NCI-H510A treated with DMSO at 0.1 percent for 48 hours (cell line): ENCODE data around the gene CPEB2.
"Not testable (repeated sequence)": the region's sequence is repeated elsewhere in the genome, so short reads cannot be mapped to it uniquely, and the experiment has no call there.

Experiments used
- DNase-seq: peaks from one replicate; lab custom pipeline; 2025; lab: John Stamatoyannopoulos, UW

The CPEB2 gene

GRCh38 chr4:15054541-15054940 is 52.3 kb downstream of the CPEB2 start:
- no peak for DNase-seq

GRCh38 chr4:15060213-15060612 is 57.9 kb downstream of the CPEB2 start:
- no peak for DNase-seq

GRCh38 chr4:15063341-15063740 is 61.1 kb downstream of the CPEB2 start:
- DNase-seq: no peak

GRCh38 chr4:15065516-15065915 is 63.2 kb downstream of the CPEB2 start:
- DNase-seq: no peak

- no peak for DNase-seq
Measured at GRCh38 chr4:15066140-15066539, 63.9 kb downstream of the CPEB2 start.

- DNase-seq: no peak
Measured at GRCh38 chr4:15068298-15068697, 66.0 kb downstream of the CPEB2 start.

GRCh38 chr4:15075875-15076274 is 73.6 kb downstream of the CPEB2 start:
- DNase-seq: no peak

GRCh38 chr4:15077969-15078368 is 75.7 kb downstream of the CPEB2 start:
- no peak for DNase-seq

GRCh38 chr4:15078682-15079642 is 76.7 kb downstream of the CPEB2 start:
- DNase-seq: no peak

GRCh38 chr4:15084780-15085179 is 82.5 kb downstream of the CPEB2 start:
- DNase-seq: no peak

GRCh38 chr4:15085762-15086161 is 83.5 kb downstream of the CPEB2 start:
- DNase-seq: not testable (repeated sequence)

GRCh38 chr4:15086259-15086658 is 84.0 kb downstream of the CPEB2 start:
- not testable (repeated sequence) for DNase-seq

- no peak for DNase-seq
Measured at GRCh38 chr4:15088394-15089035, 86.2 kb downstream of the CPEB2 start.

- no peak for DNase-seq
Measured at GRCh38 chr4:15089979-15090378, 87.7 kb downstream of the CPEB2 start.

GRCh38 chr4:15100380-15100779 is 98.1 kb downstream of the CPEB2 start:
- DNase-seq: no peak

- no peak for DNase-seq
Measured at GRCh38 chr4:15100994-15101695, 98.9 kb downstream of the CPEB2 start.

GRCh38 chr4:15104825-15105224 is 102.5 kb downstream of the CPEB2 start:
- DNase-seq: no peak

GRCh38 chr4:15106399-15106798 is 104.1 kb downstream of the CPEB2 start:
- DNase-seq: no peak

GRCh38 chr4:15109600-15109999 is 107.3 kb downstream of the CPEB2 start:
- DNase-seq: no peak

GRCh38 chr4:15110120-15110571 is 107.9 kb downstream of the CPEB2 start:
- DNase-seq: no peak

- no peak for DNase-seq
Measured at GRCh38 chr4:15116509-15117079, 114.3 kb downstream of the CPEB2 start.

- DNase-seq: no peak
Measured at GRCh38 chr4:15117270-15117946, 115.1 kb downstream of the CPEB2 start.
